Measurements from ENCODE around the gene PRKN. TPM values are rescaled to one million over a fixed set of nuclear protein-coding genes. Genes with fewer than 3 reads are reported as not detected.

Gene PRKN
- total RNA-seq, 1 experiment from 2014 or later, result 2.0 TPM

GRCh38 chr6:161564952-161565351 is 1162.6 kb downstream of the PRKN start:
- H2BK120ac ChIP-seq (ENCODE audit: low read depth, low read length, poor library complexity, severe bottlenecking), result no peak overlapping the region
- no peaks in the 10 kb centered on the region for H3K23me2 ChIP-seq (ENCODE audit: insufficient read length, low read depth, low read length, poor library complexity, severe bottlenecking)
- no peaks in the 10 kb centered on the region for H3K79me1 ChIP-seq (ENCODE audit: insufficient read depth, low read depth, low read length, poor library complexity, severe bottlenecking)
- H2AFZ ChIP-seq (ENCODE audit: low read length), result no peak overlapping the region
- Mint-ChIP-seq H3K9me3 (no peaks in the 10 kb centered on the region; a peak in 1 of 5 replicates), H3K4me3 (no peak overlapping the region), H3K36me3 (ENCODE audit: insufficient read depth in 1 of 3, low read depth in 3 of 3) (no peaks in the 10 kb centered on the region; a peak in 1 of 7 replicates), H3K27ac (no peak overlapping the region), H3K4me1 (no peaks in the 10 kb centered on the region), H3K27me3 (ENCODE audit: low read depth) (no peaks in the 10 kb centered on the region)
- no peak overlapping the region for H3T11ph ChIP-seq (ENCODE audit: low read length)
- no peak overlapping the region for H3K18ac ChIP-seq (ENCODE audit: insufficient read length, low read depth, low read length)
- no peak for DNase-seq
- no peak overlapping the region for H3K14ac ChIP-seq (ENCODE audit: insufficient read depth, low read length)
- no peak overlapping the region for H4K91ac ChIP-seq (ENCODE audit: insufficient read length, low read depth, low read length)
- no peak overlapping the region for H2BK5ac ChIP-seq (ENCODE audit: insufficient read length, low read length)
- no peaks in the 10 kb centered on the region for H4K20me1 ChIP-seq (ENCODE audit: control insufficient read depth, insufficient read depth, insufficient read length)
- H3K27ac ChIP-seq (ENCODE audit: insufficient read length, low read depth, low read length), result no peak overlapping the region
- H2AK5ac ChIP-seq (ENCODE audit: insufficient read length, low read length), result no peak overlapping the region
- H3K4ac ChIP-seq (ENCODE audit: low read depth, low read length), result no peak overlapping the region
- WGBS (ENCODE audit: extremely low coverage, insufficient read length, low lambda C conversion rate), result no CpG with 5 or more reads among the region's 3 CpGs
- no peaks in the 10 kb centered on the region for H3K79me2 ChIP-seq (ENCODE audit: insufficient read depth, low read length)
- H2BK15ac ChIP-seq (ENCODE audit: low read depth, low read length), result no peak overlapping the region
- H3K4me1 ChIP-seq (ENCODE audit: insufficient read depth, low read length), result no peaks in the 10 kb centered on the region
- no peak overlapping the region for H3K9ac ChIP-seq (ENCODE audit: extremely low read depth, insufficient read length, low read length)
- no peak overlapping the region for H3K23ac ChIP-seq (ENCODE audit: insufficient read length, low read depth, low read length)
- no peaks in the 10 kb centered on the region for H3K27me3 ChIP-seq (ENCODE audit: insufficient read depth, low read length)
- H3K9me3 ChIP-seq (ENCODE audit: control insufficient read depth, low read depth, low read length), result no peaks in the 10 kb centered on the region
- no peak overlapping the region for H2BK12ac ChIP-seq (ENCODE audit: insufficient read length, low read depth, low read length)
- no peak overlapping the region for H4K5ac ChIP-seq (ENCODE audit: insufficient read length, low read depth, low read length)
- H3K56ac ChIP-seq (ENCODE audit: insufficient read length, low read depth, low read length), result no peak overlapping the region
- TF ChIP-seq, protein P1, sequence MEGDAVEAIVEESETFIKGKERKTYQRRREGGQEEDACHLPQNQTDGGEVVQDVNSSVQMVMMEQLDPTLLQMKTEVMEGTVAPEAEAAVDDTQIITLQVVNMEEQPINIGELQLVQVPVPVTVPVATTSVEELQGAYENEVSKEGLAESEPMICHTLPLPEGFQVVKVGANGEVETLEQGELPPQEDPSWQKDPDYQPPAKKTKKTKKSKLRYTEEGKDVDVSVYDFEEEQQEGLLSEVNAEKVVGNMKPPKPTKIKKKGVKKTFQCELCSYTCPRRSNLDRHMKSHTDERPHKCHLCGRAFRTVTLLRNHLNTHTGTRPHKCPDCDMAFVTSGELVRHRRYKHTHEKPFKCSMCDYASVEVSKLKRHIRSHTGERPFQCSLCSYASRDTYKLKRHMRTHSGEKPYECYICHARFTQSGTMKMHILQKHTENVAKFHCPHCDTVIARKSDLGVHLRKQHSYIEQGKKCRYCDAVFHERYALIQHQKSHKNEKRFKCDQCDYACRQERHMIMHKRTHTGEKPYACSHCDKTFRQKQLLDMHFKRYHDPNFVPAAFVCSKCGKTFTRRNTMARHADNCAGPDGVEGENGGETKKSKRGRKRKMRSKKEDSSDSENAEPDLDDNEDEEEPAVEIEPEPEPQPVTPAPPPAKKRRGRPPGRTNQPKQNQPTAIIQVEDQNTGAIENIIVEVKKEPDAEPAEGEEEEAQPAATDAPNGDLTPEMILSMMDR (conservative IDR thresholded peaks at IDR 0.05), result no peak
- no peak overlapping the region for H2BK20ac ChIP-seq (ENCODE audit: low read depth, low read length, poor library complexity, severe bottlenecking)
- H4K8ac ChIP-seq (replicated peaks; ENCODE audit: insufficient read length, low read depth, low read length), result no peak overlapping the region
- no peak overlapping the region for H3K4me2 ChIP-seq (ENCODE audit: insufficient read depth, insufficient read length, low read length)
